Neural progenitor cell (in vitro differentiated cells): Measurements from ENCODE around the gene ABO.
"Not testable (repeated sequence)": the region's sequence is repeated elsewhere in the genome, so short reads cannot be mapped to it uniquely, and the experiment has no call there.

ENCODE experiments used
- EZH2phosphoT487 ChIP-seq: fragments of 200-600 bp; sonication (generic); IDR thresholded peaks from 2 replicates; pipeline ENCODE4 v1.6.1; 2017; ENCODE audit warnings: antibody characterized with exemption
- TF ChIP-seq, protein P1 (sequence below): fragments of 200-600 bp; sonication (generic); IDR thresholded peaks from 2 replicates; pipeline ENCODE4 v1.5.1; 2017; ENCODE audit warnings: antibody characterized with exemption, mild to moderate bottlenecking

- TF ChIP-seq EZH2phosphoT487 = not testable (repeated sequence)
- TF ChIP-seq, protein P1, sequence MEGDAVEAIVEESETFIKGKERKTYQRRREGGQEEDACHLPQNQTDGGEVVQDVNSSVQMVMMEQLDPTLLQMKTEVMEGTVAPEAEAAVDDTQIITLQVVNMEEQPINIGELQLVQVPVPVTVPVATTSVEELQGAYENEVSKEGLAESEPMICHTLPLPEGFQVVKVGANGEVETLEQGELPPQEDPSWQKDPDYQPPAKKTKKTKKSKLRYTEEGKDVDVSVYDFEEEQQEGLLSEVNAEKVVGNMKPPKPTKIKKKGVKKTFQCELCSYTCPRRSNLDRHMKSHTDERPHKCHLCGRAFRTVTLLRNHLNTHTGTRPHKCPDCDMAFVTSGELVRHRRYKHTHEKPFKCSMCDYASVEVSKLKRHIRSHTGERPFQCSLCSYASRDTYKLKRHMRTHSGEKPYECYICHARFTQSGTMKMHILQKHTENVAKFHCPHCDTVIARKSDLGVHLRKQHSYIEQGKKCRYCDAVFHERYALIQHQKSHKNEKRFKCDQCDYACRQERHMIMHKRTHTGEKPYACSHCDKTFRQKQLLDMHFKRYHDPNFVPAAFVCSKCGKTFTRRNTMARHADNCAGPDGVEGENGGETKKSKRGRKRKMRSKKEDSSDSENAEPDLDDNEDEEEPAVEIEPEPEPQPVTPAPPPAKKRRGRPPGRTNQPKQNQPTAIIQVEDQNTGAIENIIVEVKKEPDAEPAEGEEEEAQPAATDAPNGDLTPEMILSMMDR = not testable (repeated sequence)
Observed at GRCh38 chr9:133231934-133232568, 43.0 kb downstream of the ABO start.
